HG03520 (cell line): ENCODE measurements around the gene C1orf232.

Experiments
- ATAC-seq: cut with Tn5 transposase; IDR thresholded peaks from one replicate; pipeline ENCODE4 v1.9.1; 2021; ENCODE audit warnings: mild to moderate bottlenecking, moderate library complexity; ENCODE audit not compliant: unreplicated experiment

Gene C1orf232

GRCh38 chr1:26168410-26169197 lies at the start of gene C1orf232:
C1orf232 (minus strand) TSS chr1:26168963; CDS start chr1:26168499, 464 bp downstream.
- ATAC-seq: no peak

- no peak for ATAC-seq
Observed at GRCh38 chr1:26215246-26215645, 46.5 kb upstream of the C1orf232 start.

- no peak for ATAC-seq
Observed at GRCh38 chr1:26213335-26213905, 44.7 kb upstream of the C1orf232 start.

GRCh38 chr1:26212726-26213125 lies 44.0 kb upstream of the C1orf232 start:
- ATAC-seq: no peak

- no peak for ATAC-seq
Observed at GRCh38 chr1:26210147-26210870, 41.5 kb upstream of the C1orf232 start.

- ATAC-seq: no peak
Observed at GRCh38 chr1:26203642-26204318, 35.0 kb upstream of the C1orf232 start.

- ATAC-seq: no peak
Observed at GRCh38 chr1:26200413-26200812, 31.6 kb upstream of the C1orf232 start.

- no peak for ATAC-seq
Observed at GRCh38 chr1:26197813-26198212, 29.1 kb upstream of the C1orf232 start.

- ATAC-seq: no peak
Observed at GRCh38 chr1:26197301-26197700, 28.5 kb upstream of the C1orf232 start.

GRCh38 chr1:26195805-26196204 lies 27.0 kb upstream of the C1orf232 start:
- no peak for ATAC-seq

GRCh38 chr1:26191739-26192138 lies 23.0 kb upstream of the C1orf232 start:
- ATAC-seq: no peak

- ATAC-seq: no peak
Observed at GRCh38 chr1:26190373-26190987, 21.7 kb upstream of the C1orf232 start, which contains the start of gene CATSPER4. CATSPER4 (plus strand) TSS chr1:26190602; CDS start chr1:26190628, 26 bp downstream.

- no peak for ATAC-seq
Observed at GRCh38 chr1:26189751-26190275, 21.1 kb upstream of the C1orf232 start.

- no peak for ATAC-seq
Observed at GRCh38 chr1:26189331-26189730, 20.6 kb upstream of the C1orf232 start.

- no peak for ATAC-seq
Observed at GRCh38 chr1:26188477-26188876, 19.7 kb upstream of the C1orf232 start.

- no peak for ATAC-seq
Observed at GRCh38 chr1:26187882-26188281, 19.1 kb upstream of the C1orf232 start.

- no peak for ATAC-seq
Observed at GRCh38 chr1:26184883-26185282, 16.1 kb upstream of the C1orf232 start.

- no peak for ATAC-seq
Observed at GRCh38 chr1:26184086-26184485, 15.3 kb upstream of the C1orf232 start.

- no peak for ATAC-seq
Observed at GRCh38 chr1:26182383-26182696, 13.6 kb upstream of the C1orf232 start.

- no peak for ATAC-seq
Observed at GRCh38 chr1:26181586-26182382, 13.0 kb upstream of the C1orf232 start.
